GM19397 (cell line): ENCODE measurements around the gene TSPAN12.

ENCODE experiments used
- ATAC-seq: cut with Tn5 transposase; IDR thresholded peaks from one replicate; pipeline ENCODE4 v1.9.1; 2021; ENCODE audit warnings: mild to moderate bottlenecking, moderate library complexity; ENCODE audit not compliant: unreplicated experiment

TSPAN12 gene

DNA sequence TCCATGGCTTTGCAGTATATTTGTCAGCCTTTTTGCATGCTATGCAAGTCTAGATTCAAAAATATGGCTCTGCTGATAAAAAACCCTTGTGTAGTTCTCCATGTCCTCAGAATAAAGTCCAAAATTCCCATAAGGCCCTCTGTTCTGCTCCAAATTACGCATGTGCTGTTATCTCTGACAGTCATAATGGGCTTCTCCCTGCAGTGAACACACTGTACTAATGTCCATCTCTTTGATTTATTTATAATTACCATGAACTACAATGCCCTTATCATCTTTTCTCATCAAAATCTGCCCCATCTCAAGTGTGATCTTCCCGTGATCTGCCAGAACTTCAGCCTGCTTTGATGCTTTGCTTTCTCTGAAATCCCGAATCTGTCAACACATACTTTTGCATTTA is 87.7 kb downstream of the TSPAN12 start:
- no peak for ATAC-seq

DNA sequence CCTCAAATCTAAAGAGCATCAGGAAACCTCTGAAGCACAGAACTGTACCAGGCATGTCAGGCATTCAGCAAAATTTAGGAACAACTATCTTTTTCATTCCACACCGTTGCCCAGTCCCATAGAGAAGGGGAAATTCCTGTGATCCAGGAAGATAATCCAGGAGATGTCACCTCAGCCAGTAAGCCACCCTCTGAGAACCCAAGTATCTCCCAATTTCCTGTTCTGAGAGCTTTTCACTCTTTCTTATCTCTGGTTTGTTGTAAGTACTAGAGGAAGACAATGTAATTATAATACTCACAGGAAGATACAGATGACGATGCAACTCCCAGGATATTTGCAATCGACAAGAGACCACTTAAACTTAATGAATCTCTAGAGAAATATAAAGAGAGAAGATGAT is 97.1 kb downstream of the TSPAN12 start:
- no peak for ATAC-seq

DNA sequence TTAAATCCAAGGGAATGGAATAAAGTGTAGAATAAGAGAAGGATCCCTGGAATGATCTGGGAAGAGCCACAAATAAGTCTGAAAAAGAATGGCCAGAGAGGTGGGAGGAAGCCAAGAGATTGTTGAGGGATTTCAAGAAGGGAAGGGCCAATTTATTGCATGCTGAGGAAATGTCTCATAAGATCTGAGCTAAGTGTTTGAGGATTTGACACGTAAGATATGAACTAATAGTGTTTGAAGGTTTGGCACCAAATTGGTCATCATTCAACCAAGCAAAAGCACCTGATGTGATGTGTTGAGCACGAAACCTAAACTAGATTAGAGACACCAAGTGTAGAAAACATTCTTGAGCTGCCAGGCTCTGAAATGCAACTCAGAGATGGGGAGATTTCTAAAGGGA is 97.9 kb downstream of the TSPAN12 start:
- peak; percentile 42 for ATAC-seq

DNA sequence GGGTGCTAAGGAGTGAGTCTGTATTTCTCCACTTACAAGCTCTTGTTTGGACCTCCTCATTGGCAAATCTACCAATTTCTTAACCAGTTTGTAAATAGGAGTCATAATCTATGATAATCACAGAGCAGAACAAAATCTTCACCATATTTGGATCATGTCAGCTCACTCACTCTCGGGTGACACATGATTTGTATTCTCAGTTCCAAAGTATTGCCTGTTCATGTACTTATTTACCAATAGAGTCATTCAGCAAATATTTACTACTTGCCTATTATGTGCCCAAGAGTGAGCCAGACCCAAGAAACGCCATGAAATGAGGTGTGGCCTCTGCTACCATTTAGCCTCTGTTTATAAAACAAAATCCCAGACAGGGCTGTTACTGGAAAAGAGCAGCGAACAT is 114.8 kb downstream of the TSPAN12 start:
- no peak for ATAC-seq

DNA sequence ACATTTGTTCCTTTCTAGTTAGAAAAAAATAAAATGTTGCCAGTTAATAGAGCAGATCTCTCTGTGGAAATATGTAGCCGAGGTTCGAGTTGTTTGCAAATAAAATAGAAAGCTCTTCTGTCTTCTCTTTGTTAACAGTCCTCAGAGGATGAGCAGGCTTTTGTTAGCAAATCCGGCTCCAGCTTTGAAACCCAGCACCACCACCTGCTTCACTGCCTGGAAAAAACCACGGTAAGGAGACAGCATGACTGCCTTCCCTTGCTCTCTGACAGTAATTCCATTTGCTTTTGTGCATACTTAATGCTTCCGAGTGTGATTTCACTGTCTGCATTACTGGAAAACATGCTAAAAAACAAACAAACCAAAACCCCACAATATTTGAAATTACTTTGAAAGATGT is 115.6 kb downstream of the TSPAN12 start:
- no peak for ATAC-seq

DNA sequence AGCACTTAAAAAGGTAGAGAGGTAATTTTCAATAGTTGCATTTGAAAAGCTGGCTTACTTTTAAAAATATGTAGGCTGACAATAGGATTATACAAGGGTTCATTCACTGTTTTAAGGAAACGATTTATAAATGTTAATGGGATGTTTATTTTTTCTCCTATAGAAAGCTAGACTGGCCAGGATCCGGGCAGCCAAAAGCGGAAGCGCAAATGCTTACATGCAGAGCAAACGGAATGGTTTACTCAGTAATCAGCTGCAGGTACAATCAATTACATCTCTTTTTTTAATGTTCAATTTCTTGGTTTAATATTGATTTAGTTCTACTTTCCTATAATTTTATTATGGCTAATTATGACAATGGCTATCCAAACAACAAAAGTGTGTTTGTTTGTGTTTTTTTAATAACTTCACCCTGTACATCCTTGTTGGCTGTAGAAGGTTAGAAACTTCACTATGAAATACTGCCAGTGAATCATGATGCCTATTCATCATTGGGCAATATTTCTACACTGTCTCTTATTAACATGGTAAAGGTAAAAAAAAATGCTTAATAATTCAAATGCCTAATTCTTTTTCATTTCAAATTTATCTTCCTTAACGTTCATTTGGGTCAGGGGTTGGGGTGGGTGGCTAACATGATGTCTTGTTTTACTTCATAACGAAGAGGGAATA is 116.4 kb downstream of the TSPAN12 start:
- no peak for ATAC-seq

DNA sequence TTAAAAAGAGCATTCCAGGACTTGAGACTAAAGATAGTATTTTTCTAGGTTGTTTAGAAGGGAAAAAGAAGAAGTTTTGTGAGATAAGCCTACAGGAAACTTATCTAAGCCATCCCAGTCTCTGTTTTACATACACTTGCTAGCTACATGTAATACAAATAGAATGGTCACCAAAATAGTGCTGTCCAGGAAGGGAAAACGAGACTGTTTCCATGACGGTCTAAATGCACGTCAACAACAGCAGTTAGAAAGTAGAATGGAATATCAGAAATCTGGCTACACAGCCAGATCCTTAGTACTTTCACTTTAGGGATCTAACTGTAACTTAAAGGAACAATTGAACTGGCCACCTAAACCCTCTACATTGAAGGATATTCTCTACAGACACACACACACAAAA is 117.6 kb downstream of the TSPAN12 start:
- no peak for ATAC-seq

DNA sequence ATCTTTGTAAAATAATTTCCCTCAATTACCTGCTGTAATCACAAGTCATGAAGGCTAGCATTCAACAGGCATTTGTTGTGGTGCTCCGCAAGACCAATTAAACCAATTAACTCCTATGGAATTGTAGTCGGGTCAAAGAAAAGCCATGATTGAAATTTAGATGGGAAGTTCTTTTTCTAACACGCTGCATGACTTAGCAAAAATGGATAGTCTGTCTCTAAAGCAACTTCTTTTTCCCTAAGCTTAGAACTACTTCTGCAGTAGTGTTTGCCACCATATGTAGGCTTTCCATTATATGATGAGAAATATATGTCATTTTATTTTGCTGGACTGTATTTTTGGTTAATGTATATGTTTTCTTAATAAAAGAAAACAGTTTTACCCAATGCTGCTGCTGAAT is 119.1 kb downstream of the TSPAN12 start:
- ATAC-seq = no peak
